Pons (tissue), 1 donor: ENCODE data around the gene OTX2.

Experiments
- DNase-seq: peaks from one replicate; pipeline ENCODE4 v3.0.0-alpha.2; 2016; ENCODE audit warnings: low spot score

The OTX2 gene

DNA sequence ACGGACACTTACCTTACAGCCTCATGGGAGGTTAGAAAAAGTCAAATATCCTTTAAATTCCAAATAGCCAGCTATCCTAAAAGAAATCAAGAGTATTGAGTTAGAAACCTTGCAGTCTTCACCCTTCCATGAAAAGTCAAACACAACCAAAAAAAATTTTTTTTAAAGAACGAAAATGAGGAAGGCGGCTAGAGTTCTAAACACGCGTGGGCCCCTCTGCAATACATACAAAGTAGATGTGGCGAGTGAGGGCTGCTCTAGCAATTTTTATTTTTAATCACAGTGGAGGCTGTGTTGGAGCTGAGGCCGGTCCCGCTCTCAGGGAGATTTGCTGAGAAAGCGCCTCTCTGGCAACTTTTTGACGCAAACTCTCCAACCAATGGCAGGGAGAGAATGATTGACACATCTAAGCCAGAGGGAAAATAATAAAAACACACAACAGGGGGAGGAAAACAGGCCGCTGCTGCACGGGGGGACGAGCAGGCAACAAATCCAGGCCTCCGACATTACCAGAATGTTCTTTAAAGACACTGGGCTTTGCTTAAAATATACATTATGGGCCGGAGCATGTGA lies at the start of gene OTX2:
OTX2 (minus strand) TSS at position 333 of the 573 bp plus-strand sequence. CDS start 5,023 bp downstream, outside the sequence.
- DNase-seq, result no peak

DNA sequence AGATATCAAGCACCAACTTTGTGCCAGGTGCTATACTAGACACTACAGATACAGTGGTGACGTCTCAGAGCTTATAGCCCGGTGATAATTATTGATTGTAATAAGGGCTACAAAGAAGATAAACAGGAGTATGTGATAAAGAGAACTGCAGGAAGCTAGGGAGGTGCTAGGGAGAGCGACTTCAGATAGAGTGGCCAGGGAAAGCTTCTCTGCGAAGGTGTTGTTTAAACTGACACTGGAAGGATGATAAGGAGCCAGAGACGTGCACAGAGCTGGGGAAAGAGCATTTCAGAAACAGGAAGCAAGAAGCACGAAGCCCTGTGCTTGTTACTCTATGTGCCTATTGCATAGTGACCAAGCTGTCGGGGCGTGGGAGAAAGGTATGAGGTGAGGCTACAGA lies 48.1 kb upstream of the OTX2 start:
- no peak for DNase-seq

DNA sequence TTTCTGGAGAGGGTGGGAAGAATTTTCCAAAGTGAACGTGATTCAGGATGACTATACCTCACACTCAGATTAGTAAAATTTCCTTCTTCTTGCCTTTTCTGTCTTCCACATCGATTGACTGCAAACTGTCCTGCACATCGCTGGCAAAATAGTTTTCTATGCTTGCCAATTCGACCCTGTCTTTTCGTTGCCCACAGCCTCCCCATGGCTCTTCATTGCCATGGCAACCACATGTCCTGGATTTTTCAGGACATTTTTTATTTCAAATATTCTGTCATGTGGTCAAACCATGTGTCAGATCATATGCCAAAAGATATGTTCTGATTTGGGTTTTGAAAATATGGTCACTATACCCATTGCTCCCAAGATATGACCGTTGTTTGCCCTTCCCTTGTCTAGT lies 46.9 kb upstream of the OTX2 start:
- DNase-seq, result no peak

DNA sequence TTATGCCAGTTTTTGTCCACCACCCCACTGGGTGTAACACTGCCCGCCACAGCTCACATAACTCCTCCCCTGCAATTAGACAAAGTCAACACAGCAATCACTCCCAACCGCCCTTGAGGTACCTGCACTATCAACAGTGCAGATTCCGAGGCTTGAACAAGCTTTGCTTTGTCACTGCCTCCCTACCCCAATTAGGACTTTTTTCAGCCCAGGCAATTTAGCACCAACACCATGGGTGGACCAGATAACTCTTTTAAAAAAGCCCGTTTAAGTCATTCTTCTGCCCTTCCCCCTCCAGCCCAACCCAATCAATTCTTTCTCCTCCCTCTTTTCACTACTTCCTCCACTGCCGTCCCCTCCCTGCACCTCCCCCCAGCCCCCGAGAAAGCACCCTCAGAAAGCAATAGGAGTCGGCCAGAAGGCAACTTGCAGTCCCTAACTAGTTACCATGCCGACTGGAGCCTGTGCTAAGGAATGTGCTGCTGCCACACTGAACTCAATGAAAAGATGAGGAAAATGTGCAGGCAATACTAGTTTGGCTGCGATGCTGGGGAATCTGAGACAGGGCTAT lies 45.7 kb upstream of the OTX2 start:
- DNase-seq, result peak; percentile 8

DNA sequence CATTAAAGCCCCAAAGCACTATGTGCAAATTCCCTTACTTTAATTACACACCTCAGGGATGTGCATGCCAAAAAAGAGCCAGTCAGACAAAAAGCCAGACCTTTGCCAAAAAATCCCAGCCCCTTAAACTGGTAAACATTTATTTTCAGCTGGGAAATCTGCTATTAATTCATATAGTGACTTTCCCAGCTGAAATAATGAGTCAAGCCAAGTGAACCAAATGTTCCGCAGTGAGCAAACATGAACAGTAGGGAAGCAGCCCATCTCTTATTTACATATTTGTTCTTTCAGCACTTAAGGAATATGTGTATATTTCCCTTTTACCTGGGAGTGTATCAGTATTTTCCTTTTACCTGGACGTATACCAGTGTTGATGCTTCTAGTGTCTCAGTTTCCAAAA lies 44.0 kb upstream of the OTX2 start:
- no peak for DNase-seq

DNA sequence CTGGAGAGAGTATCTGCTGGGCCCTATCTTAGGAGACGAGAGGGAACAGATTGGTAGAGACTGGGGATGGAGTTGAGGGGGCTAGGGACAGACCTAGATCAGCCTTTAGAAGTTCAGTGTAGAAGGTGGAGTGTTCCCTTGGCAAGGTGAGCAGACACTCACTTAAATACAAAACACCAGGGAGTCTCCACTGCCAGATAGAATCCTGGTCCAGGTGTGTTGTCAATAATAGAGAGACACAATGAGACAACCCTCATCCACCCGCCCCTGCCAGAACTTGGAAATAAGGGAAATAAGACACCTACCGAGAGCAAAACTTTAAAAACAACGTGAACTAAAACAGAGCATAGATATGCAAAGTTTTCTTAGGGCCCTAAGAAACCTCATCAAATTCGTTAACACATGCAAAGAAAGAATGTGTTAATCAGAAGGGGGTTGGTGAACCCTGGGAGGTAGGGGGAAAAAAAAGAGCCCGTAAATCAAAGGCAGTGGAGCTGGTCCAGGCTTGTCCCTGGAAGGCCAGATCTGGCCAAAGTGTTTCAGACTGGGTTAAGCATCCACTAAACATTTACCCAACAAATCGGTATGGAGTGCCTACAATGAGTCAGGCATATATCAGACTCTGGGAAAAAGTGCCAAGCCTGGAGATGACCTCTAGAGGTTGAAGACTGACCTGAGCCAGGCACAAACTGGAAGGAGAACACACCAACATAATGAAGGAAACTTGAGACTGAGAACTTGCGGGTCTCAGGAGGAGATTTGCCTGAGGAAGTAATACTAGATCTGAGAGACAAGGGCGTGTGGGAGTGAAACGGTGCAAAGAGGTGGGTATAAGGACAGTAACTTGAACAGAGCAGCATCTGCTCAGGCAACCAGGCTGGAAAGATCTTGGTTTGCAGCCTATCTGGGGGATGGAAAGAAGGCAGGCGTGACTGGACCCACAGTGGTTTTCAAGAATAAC lies 37.0 kb upstream of the OTX2 start:
- DNase-seq, result no peak

DNA sequence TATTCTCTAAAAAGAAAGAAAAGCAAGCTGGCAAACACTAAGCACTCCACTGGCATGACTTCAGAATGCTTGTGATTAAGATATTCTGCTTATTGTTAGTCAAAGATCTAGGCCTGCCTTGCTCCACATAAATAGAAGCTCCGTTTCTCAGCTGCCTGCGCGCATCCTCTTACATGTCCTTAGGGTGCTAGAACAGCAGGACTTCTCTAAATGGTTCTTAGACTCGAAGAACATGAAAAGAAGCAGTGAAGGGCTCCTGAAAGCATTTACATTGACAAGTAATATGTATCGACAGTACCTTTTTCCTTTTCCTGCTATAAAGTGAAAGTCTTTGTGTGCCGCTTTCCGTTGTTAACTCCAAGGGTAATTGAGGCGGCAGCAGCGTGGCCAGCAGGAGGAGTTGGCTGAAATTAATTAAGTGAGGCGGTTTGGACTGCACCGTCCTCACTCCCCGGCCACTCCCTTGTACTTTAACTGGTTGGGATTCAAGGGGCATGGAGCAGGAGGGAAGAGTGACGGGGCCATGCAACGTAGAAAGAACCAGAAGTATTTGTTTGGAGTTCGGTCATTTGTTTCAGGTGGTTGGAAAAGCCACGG lies 34.2 kb upstream of the OTX2 start:
- no peak for DNase-seq

DNA sequence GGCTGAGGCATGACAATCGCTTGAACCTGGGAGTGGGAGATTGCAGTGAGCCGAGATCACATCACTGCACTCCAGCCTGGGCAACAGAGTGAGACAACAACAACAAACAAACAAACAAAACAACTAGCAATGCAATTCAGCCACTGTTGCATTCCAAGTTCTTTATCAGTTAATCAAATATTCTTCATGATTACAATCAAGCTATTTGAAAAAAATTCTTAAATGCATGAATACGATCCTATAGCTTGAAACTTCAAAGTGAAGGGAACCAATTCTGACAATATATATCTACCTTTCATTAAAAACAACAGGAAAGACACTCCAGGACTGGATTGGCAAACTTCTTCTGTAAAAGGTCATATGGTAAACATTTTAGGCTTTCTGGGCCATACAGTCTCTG lies 31.3 kb upstream of the OTX2 start:
- DNase-seq, result no peak

DNA sequence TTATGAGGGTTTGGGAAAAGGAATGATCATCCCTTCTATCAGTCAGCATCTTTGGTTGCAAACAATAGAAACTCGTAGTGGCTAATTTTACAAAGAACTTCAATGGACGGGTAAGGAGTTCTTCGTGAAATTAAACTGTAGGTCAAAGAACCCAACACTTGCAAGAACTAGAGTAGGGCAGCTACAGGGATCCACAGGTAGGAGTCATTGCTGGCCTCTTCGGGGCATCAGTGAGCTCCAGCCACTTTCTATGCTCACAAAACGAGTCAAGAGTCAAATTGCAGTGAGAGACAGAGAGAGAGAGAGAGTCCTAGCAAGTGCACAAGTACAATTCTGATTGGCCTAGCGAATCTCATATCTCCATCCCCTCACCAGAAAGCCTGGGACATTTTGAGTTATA lies 29.9 kb upstream of the OTX2 start:
- no peak for DNase-seq

DNA sequence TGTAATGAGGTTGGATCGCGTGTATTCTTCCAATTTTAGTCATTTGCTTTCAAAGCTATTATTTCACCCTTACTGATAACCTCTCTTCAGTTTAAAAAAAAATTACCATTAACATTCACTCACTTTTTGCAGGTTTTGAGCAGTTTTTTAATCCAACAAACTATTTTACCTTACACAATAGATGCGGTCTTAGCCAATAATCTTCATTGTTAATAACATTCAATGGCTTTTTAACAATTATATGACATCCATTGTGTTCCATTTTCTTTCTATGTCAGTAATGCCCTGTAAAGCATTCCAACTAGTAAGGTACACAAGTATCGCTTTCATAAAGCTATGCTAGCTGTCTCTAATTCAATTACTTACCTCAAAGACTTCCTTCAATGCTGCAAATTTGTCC lies 18.9 kb upstream of the OTX2 start:
- DNase-seq, result no peak

DNA sequence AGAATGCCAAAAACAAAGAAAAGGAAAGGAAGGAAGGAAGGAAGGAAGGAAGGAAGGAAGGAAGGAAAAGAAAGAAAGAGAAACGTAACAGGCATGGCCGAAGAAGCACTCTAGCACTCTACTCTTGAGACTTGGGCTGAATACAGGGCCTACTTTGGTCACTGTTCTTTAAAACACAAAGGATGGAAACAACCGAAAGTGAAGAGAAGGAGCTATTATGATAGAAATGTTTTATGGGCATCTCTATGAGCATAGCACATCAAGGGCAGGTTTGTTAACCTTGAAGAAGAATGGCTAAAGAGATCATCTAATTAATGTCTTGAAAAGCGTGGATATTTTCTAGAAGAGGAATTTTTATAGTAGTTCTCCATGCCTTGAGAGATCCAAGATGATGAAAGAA lies 15.9 kb upstream of the OTX2 start:
- DNase-seq, result no peak

DNA sequence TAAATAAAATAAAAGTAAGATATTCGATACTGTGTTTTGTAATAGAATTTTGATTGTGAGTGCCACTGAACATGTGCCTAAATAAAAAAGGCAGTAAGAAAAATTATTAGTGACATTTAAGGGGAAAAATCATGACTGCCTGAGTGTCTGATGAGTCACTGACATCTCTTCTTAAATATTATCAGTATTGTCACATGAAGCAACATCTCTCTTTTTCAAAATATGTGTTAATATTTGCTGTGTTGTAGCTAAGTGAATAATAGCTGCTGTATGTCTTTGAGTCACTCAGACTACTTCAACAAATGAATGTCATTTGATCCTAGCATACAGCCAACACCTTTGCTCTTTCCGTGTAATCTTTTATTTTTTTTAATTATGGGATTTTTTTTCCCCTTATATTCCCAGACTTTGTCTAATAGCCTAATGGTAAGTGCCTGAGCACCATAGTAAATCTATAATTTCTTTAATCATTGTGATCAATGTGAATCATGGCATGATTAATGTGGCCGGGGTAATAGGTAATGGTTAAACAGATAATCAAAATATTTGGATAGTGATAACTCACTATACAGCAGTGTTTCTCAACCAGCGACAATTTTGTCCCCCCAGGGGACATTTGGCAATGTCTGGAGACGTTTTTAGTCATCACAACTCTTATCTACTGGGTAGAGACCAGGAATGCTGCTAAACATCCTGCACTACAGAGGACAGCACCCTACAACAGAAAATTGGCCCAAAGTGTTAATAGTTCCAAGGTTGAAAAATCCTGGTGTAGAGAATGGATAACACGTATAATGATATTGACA lies 11.7 kb upstream of the OTX2 start:
- DNase-seq, result no peak

DNA sequence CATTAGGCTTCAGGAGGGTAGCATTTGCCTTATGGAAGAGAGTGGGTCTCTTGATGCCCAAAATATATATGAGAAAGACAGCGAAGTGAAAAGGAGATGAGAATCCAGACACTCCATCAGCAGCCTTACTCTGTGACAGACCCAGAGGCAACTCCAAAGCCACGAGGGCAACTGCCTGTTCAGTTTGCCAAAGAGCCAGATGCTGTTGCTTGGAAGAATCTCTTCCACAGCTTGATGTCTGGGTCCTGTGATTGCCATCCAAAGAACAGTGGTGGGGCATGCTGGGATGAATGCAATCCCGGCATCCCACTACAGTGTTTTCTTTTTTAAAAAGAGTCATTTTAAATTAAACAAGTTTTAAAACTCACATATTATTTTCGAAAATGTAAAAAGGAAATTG lies 10.9 kb upstream of the OTX2 start:
- no peak for DNase-seq

DNA sequence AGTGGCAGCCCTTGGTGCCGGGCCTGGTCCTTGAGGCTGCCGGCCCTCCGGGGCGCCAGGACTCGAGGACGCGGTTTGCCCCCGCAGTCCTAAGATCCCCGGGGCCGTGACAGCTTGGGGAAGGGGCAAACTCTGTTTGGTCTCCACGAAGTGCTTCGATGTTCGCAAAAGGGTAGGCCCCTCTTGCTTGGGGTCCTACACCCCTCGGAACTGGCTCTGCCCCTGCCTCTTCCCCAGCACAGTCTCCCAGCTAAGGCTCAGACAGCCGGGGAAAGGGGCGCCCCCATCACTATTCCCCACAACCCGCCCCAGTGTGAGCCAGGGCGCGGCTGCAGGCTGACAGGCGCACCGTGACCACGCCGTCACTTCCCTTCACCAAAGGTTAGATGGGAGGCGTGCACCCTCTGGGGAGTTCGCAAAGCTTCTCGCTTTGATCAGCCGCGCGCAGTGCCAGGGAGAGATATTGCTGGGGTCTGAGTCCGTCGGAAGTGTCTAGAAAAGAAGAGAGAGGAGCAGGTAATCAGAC lies 7.2 kb upstream of the OTX2 start:
- DNase-seq, result no peak

DNA sequence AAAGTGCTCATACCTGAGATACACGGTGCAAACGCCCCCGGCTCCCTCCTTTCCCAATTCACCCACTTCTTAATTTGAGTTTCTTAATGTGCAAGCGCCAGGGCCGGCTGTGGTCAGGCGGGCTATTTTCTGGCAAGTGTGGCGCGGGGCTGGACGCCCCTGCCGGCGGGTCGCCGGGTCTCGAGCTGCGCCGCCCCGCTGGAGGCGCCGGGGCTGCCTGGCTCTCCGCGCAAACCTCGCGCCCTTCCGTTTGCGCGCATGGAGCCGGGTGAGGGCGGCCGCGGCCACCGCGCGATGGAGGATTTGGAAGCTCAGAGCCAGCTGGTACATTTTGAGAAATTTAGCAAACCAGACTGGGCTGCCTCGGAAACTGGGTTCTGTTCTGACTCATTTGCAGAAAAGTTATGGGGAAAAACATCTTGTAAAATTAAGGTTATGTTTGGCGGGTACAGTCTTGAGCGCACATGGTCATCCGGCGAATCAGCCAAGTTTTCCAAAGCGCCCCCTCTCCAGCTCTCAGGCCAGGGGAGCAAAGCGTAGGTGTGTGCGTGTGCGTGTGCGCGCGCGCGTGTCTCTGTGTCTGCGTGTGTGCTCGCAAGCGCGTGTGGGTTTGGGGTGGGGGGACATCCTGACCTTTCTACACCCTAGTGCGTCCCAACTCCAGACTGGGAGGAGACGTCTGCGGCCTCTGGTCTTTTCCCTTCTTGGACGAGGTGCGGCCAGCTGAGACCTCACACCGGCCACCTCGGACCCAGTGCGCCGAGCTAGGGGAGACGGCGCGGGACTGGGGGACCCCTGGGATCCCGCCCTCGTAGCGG lies 6.5 kb upstream of the OTX2 start:
- DNase-seq, result no peak

DNA sequence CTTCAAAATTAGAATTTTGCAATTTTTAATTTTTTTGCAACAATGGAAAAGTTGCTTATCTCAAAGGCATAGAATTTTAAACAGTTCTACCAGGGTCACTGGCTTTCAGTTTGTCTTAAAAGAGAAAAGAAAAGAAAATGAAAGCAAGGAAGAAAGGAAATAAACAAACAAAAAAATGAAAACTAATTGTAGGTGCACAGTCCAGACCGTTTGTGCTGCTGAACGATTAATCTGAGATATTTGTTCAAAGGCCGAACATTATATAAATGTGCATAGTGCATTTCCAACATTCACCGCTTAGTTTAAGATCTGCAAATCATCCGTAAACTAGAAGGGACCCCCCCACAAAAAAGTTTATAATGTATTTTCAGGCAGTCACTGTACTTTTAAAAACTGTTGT lies 5.5 kb upstream of the OTX2 start:
- no peak for DNase-seq

DNA sequence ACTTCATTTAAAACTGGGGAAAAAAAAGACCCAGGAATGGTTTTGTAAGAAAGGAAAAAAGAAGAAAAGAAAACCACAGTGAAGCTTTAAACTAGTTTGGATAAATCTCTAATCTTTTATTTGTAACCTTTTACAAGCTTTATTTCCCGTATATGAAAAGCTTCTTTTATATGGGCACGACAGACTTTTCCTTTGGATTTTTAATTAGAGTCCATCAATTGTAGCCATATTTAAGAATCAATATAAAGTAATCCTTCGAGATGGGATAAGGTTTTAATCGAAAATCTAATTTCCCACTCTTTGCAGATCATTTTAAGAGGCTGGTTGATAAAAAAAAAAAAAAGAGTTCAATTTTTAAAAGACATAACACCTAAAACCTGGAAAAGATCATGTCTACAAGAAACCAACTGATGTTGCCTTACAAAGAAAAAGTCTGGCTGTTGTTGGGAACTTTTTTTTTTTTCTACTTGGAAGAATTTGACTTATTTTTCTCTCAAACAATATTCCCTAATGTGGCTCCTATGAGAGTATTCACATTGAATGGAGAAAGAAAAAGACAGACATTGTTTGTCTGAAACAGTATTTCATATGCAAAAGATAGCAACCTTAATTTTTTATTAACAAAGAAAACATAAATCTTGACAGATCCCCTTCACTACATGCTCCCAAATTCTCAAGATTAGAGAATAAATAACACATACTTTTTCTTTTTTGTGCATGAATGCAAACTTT lies 4.9 kb upstream of the OTX2 start:
- no peak for DNase-seq

DNA sequence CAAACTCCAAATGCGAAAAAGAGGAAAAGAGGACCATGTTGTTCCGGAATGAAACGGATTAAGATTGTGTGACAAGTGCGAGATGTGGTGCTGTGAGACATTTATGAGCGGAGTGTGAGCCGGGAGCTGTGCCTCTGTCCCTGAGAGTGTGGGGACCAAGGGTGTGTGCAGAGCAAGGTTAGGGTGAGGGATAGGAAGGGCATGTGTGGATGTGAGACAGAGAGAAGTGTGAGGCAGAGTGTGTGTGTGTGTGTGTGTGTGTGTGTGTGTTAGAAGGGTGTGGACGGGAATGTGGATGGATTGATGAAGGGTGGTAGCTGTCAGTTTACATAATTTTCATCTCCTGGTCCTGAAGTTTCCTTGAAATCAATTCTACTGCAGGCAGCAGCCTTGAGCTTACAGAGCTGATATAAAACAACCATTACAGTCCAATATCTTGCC lies 4.3 kb upstream of the OTX2 start:
- no peak for DNase-seq

DNA sequence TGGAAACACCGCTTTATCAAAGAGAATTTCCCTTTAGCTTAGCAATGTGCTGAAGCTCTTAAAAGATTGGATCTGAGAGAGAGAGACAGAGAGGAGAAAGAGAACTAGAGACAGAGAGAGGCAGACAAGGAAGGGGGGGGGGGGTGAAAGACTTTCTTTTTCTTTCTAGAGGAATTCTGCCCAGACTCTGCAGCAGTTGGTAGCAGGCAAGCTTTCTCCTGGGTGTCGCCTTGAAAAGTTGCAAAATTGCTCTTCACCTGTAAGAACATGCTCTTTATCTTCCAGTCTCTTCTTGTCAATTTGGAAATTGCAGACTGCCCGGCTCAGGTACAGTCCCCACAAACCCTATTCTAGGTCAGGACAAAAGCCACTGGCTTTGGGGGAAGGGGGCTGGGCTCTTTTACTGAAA lies 2.9 kb upstream of the OTX2 start:
- no peak for DNase-seq
